Measurements from ENCODE around the gene CASTOR1.
"Not testable (repeated sequence)": the region's sequence is repeated elsewhere in the genome, so short reads cannot be mapped to it uniquely, and the experiment has no call there.

CASTOR1 gene

GRCh38 chr22:30289141-30289979, at the start of gene CASTOR1:
Gene CASTOR1, minus strand, starts transcription at chr22:30289505. Its CDS starts 8 bp downstream, at chr22:30289497.
- DNase-seq (ENCODE audit: low read depth in 3 of 3) = peak; percentile 79 to 85 (median 81)

GRCh38 chr22:30338802-30339201, 49.5 kb upstream of the CASTOR1 start:
- no peak for DNase-seq (ENCODE audit: low read depth in 3 of 3)

GRCh38 chr22:30338341-30338740, 49.0 kb upstream of the CASTOR1 start:
- DNase-seq (ENCODE audit: low read depth in 3 of 3) = not testable (repeated sequence)

- DNase-seq (ENCODE audit: low read depth in 3 of 3) = no peak
Measured at GRCh38 chr22:30337461-30337778, 48.1 kb upstream of the CASTOR1 start.

- no peak for DNase-seq (ENCODE audit: low read depth in 3 of 3)
Measured at GRCh38 chr22:30336752-30337460, 47.6 kb upstream of the CASTOR1 start.

- DNase-seq (ENCODE audit: low read depth in 3 of 3) = no peak
Measured at GRCh38 chr22:30335236-30335635, 45.9 kb upstream of the CASTOR1 start.

- DNase-seq (ENCODE audit: low read depth in 3 of 3) = no peak
Measured at GRCh38 chr22:30334646-30335045, 45.3 kb upstream of the CASTOR1 start.

- DNase-seq (ENCODE audit: low read depth in 3 of 3) = no peak
Measured at GRCh38 chr22:30333707-30334087, 44.4 kb upstream of the CASTOR1 start.

- DNase-seq (ENCODE audit: low read depth in 3 of 3) = no peak
Measured at GRCh38 chr22:30332994-30333706, 43.8 kb upstream of the CASTOR1 start.

GRCh38 chr22:30332551-30332950, 43.2 kb upstream of the CASTOR1 start:
- DNase-seq (ENCODE audit: low read depth in 3 of 3) = no peak

GRCh38 chr22:30328466-30329049, 39.3 kb upstream of the CASTOR1 start:
- DNase-seq (ENCODE audit: low read depth in 3 of 3) = no peak

- no peak for DNase-seq (ENCODE audit: low read depth in 3 of 3)
Measured at GRCh38 chr22:30327864-30328345, 38.6 kb upstream of the CASTOR1 start.

GRCh38 chr22:30326706-30327362, 37.5 kb upstream of the CASTOR1 start, which contains the start of gene TBC1D10A:
Gene TBC1D10A, minus strand, starts transcription at chr22:30326941. Its CDS starts 60 bp downstream, at chr22:30326881.
- DNase-seq (ENCODE audit: low read depth in 3 of 3) = peak; percentile 87 to 90 (median 87)

GRCh38 chr22:30326255-30326705, 37.0 kb upstream of the CASTOR1 start:
- DNase-seq (ENCODE audit: low read depth in 3 of 3) = peak in 1 of 3 experiments; percentile 21

- DNase-seq (ENCODE audit: low read depth in 3 of 3) = no peak
Measured at GRCh38 chr22:30325724-30326254, 36.5 kb upstream of the CASTOR1 start.

- DNase-seq (ENCODE audit: low read depth in 3 of 3) = no peak
Measured at GRCh38 chr22:30325065-30325720, 35.9 kb upstream of the CASTOR1 start.

GRCh38 chr22:30324014-30324730, 34.9 kb upstream of the CASTOR1 start:
- DNase-seq (ENCODE audit: low read depth in 3 of 3) = no peak

GRCh38 chr22:30323246-30323645, 33.9 kb upstream of the CASTOR1 start:
- DNase-seq (ENCODE audit: low read depth in 3 of 3) = no peak

- no peak for DNase-seq (ENCODE audit: low read depth in 3 of 3)
Measured at GRCh38 chr22:30321461-30321860, 32.2 kb upstream of the CASTOR1 start.
